Measurements from ENCODE around the gene FAM174B. TPM values are rescaled to one million over a fixed set of nuclear protein-coding genes. Genes with fewer than 3 reads are reported as not detected.

Gene FAM174B
- total RNA-seq, 1 donor = 5.1 TPM

GRCh38 chr15:92631721-92632120 lies 23.9 kb downstream of the FAM174B start:
- no peaks in the 10 kb centered on the region for H4K20me1 ChIP-seq (ENCODE audit: insufficient read depth, low read length)
- TF ChIP-seq CTCF (IDR thresholded peaks at IDR 0.05; ENCODE audit: extremely low read depth, low read depth, low read length) = no peak
- no peak overlapping the region for H3K4me2 ChIP-seq (ENCODE audit: insufficient read depth, low read length)
- no peaks in the 10 kb centered on the region for H3K4me1 ChIP-seq (ENCODE audit: insufficient read depth, low read length)
- H3K27ac ChIP-seq (ENCODE audit: low read depth, low read length) = no peak overlapping the region
- no peaks in the 10 kb centered on the region for H3K27me3 ChIP-seq (ENCODE audit: insufficient read depth, low read length)
- no peaks in the 10 kb centered on the region for H3K79me2 ChIP-seq (ENCODE audit: insufficient read depth, low read length)
- H2AFZ ChIP-seq (ENCODE audit: low read length) = no peak overlapping the region
- no peak for DNase-seq (ENCODE audit: insufficient read length, low spot score, missing footprints)
- H3K4me3 ChIP-seq (ENCODE audit: insufficient read depth, low read length) = no peak overlapping the region
- H3K36me3 ChIP-seq (ENCODE audit: insufficient read depth, low read length) = no peaks in the 10 kb centered on the region
- no peaks in the 10 kb centered on the region for H3K9me3 ChIP-seq (ENCODE audit: low read depth, low read length)

GRCh38 chr15:92629975-92630626 lies 25.5 kb downstream of the FAM174B start:
- H4K20me1 ChIP-seq (ENCODE audit: insufficient read depth, low read length) = no peaks in the 10 kb centered on the region
- no peak overlapping the region for H3K27ac ChIP-seq (ENCODE audit: low read depth, low read length)
- peaks cover 3% of the 10 kb centered on the region for H3K4me1 ChIP-seq (ENCODE audit: insufficient read depth, low read length)
- H2AFZ ChIP-seq (ENCODE audit: low read length) = no peak overlapping the region
- no peak for TF ChIP-seq CTCF (IDR thresholded peaks at IDR 0.05; ENCODE audit: extremely low read depth, low read depth, low read length)
- H3K4me2 ChIP-seq (ENCODE audit: insufficient read depth, low read length) = no peak overlapping the region
- no peaks in the 10 kb centered on the region for H3K36me3 ChIP-seq (ENCODE audit: insufficient read depth, low read length)
- no peaks in the 10 kb centered on the region for H3K27me3 ChIP-seq (ENCODE audit: insufficient read depth, low read length)
- no peak overlapping the region for H3K4me3 ChIP-seq (ENCODE audit: insufficient read depth, low read length)
- H3K9me3 ChIP-seq (ENCODE audit: low read depth, low read length) = no peaks in the 10 kb centered on the region
- no peaks in the 10 kb centered on the region for H3K79me2 ChIP-seq (ENCODE audit: insufficient read depth, low read length)
- DNase-seq (ENCODE audit: insufficient read length, low spot score, missing footprints) = no peak

- H3K4me3 ChIP-seq (ENCODE audit: insufficient read depth, low read length) = no peak overlapping the region
- no peak overlapping the region for H3K27ac ChIP-seq (ENCODE audit: low read depth, low read length)
- no peak overlapping the region for H2AFZ ChIP-seq (ENCODE audit: low read length)
- no peaks in the 10 kb centered on the region for H4K20me1 ChIP-seq (ENCODE audit: insufficient read depth, low read length)
- H3K4me1 ChIP-seq (ENCODE audit: insufficient read depth, low read length) = peaks cover 3% of the 10 kb centered on the region
- H3K4me2 ChIP-seq (ENCODE audit: insufficient read depth, low read length) = no peak overlapping the region
- no peaks in the 10 kb centered on the region for H3K79me2 ChIP-seq (ENCODE audit: insufficient read depth, low read length)
- no peaks in the 10 kb centered on the region for H3K36me3 ChIP-seq (ENCODE audit: insufficient read depth, low read length)
- TF ChIP-seq CTCF (IDR thresholded peaks at IDR 0.05; ENCODE audit: extremely low read depth, low read depth, low read length) = no peak
- DNase-seq (ENCODE audit: insufficient read length, low spot score, missing footprints) = no peak
- H3K9me3 ChIP-seq (ENCODE audit: low read depth, low read length) = no peaks in the 10 kb centered on the region
- H3K27me3 ChIP-seq (ENCODE audit: insufficient read depth, low read length) = no peaks in the 10 kb centered on the region
These were observed 26.1 kb downstream of the FAM174B start for GRCh38 chr15:92629276-92629974.

GRCh38 chr15:92627014-92627413 lies 28.6 kb downstream of the FAM174B start:
- Histone ChIP-seq H3K9me3 (ENCODE audit: low read depth, low read length) (no peaks in the 10 kb centered on the region), H2AFZ (ENCODE audit: low read length) (no peak overlapping the region), H3K79me2 (ENCODE audit: insufficient read depth, low read length) (no peaks in the 10 kb centered on the region), H3K36me3 (ENCODE audit: insufficient read depth, low read length) (no peaks in the 10 kb centered on the region), H3K4me1 (ENCODE audit: insufficient read depth, low read length) (peaks cover 3% of the 10 kb centered on the region), H4K20me1 (ENCODE audit: insufficient read depth, low read length) (no peaks in the 10 kb centered on the region), H3K4me3 (ENCODE audit: insufficient read depth, low read length) (no peak overlapping the region), H3K27ac (ENCODE audit: low read depth, low read length) (no peak overlapping the region), H3K4me2 (ENCODE audit: insufficient read depth, low read length) (no peak overlapping the region), H3K27me3 (ENCODE audit: insufficient read depth, low read length) (no peaks in the 10 kb centered on the region)
- no peak for TF ChIP-seq CTCF (IDR thresholded peaks at IDR 0.05; ENCODE audit: extremely low read depth, low read depth, low read length)
- DNase-seq (ENCODE audit: insufficient read length, low spot score, missing footprints) = no peak

Data from osteoblast (primary cell).